HCT116 (cell line): Measurements from ENCODE around the gene OR10A4.

Experiments used
- CBX3 ChIP-seq: IDR thresholded peaks from 2 replicates; pipeline ENCODE4 v1.6.1; 2012; ENCODE audit warnings: low read depth
- ELF1 ChIP-seq: IDR thresholded peaks from 2 replicates; pipeline ENCODE4 v1.6.1; 2012; ENCODE audit warnings: low read depth, borderline replicate concordance
- EZH2 ChIP-seq: fragments of 200-600 bp; sonication (generic); IDR thresholded peaks from 2 replicates; pipeline ENCODE4 v1.6.1; 2017; ENCODE audit warnings: antibody characterized with exemption, mixed run types
- EZH2phosphoT487 ChIP-seq: fragments of 200-600 bp; IDR thresholded peaks from 2 replicates; pipeline ENCODE4 v1.6.1; 2018; ENCODE audit warnings: antibody characterized with exemption, borderline replicate concordance
- JUND ChIP-seq: IDR thresholded peaks from 2 replicates; pipeline ENCODE4 v1.6.1; 2012
- POLR2A ChIP-seq: IDR thresholded peaks from 2 replicates; pipeline ENCODE4 v1.7.0; 2011; ENCODE audit warnings: borderline replicate concordance; ENCODE audit not compliant: insufficient read depth, insufficient read length; ENCODE audit errors: extremely low read depth
- POLR2AphosphoS5 ChIP-seq: IDR thresholded peaks from 2 replicates; pipeline ENCODE4 v1.6.1; 2011; ENCODE audit warnings: mild to moderate bottlenecking, low read depth, low read length, moderate library complexity
- SIN3A ChIP-seq: IDR thresholded peaks from 2 replicates; pipeline ENCODE4 v1.6.1; 2012; ENCODE audit warnings: low read depth
- SP1 ChIP-seq: IDR thresholded peaks from 2 replicates; pipeline ENCODE4 v1.6.1; 2012; ENCODE audit warnings: low read depth
- YY1 ChIP-seq: IDR thresholded peaks from 2 replicates; pipeline ENCODE4 v1.6.1; 2011; ENCODE audit warnings: low read length, low read depth, moderate library complexity, mild to moderate bottlenecking; ENCODE audit not compliant: insufficient replicate concordance; ENCODE audit errors: extremely low read depth
- ZNF274 ChIP-seq: fragments of 200-500 bp; sonication (Bioruptor generic); IDR thresholded peaks from 2 replicates; pipeline ENCODE4 v1.6.1; 2014; ENCODE audit warnings: mild to moderate bottlenecking, low read depth, low read length, inconsistent platforms
- TF ChIP-seq, protein P1 (sequence below), 3 experiments: fragments of 200-600 bp in 1 of 3; sonication (generic) in 1 of 3; IDR thresholded peaks in 2 of 3; conservative IDR thresholded peaks in 1 of 3; 2 replicates each; pipeline ENCODE4 v1.5.1; 2012 to 2017; ENCODE audit warnings: low read depth in 2 of 3, low read length in 2 of 3, antibody characterized with exemption in 1 of 3, borderline replicate concordance in 1 of 3, control low read depth in 1 of 3, mild to moderate bottlenecking in 1 of 3, mixed read lengths in 1 of 3, mixed run types in 1 of 3, moderate library complexity in 1 of 3; ENCODE audit not compliant: insufficient read depth in 1 of 3
- TF ChIP-seq, protein P2 (sequence below): IDR thresholded peaks from 2 replicates; pipeline ENCODE4 v1.6.1; 2012
- TF ChIP-seq, protein P3 (sequence below): IDR thresholded peaks from 2 replicates; pipeline ENCODE4 v1.6.1; 2012

DNA sequence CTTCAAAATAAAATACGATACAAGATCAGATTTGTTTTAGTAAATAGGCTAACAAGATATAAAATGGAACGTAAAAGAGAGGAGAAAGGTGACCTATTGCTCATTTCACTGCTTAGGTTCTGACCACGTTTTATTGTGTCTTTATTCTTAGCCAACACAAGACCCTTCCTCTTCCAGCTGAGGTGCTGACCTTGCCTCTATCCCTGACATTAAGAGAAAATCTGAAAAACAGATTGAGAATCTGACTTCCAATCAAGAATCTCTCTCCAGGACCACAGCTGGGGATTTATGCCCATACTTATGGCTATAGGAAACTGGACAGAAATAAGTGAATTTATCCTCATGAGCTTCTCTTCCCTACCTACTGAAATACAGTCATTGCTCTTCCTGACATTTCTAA lies 31.0 kb upstream of the OR10A4 start, which contains the start of gene OR10A5:
- TF ChIP-seq, protein P1, sequence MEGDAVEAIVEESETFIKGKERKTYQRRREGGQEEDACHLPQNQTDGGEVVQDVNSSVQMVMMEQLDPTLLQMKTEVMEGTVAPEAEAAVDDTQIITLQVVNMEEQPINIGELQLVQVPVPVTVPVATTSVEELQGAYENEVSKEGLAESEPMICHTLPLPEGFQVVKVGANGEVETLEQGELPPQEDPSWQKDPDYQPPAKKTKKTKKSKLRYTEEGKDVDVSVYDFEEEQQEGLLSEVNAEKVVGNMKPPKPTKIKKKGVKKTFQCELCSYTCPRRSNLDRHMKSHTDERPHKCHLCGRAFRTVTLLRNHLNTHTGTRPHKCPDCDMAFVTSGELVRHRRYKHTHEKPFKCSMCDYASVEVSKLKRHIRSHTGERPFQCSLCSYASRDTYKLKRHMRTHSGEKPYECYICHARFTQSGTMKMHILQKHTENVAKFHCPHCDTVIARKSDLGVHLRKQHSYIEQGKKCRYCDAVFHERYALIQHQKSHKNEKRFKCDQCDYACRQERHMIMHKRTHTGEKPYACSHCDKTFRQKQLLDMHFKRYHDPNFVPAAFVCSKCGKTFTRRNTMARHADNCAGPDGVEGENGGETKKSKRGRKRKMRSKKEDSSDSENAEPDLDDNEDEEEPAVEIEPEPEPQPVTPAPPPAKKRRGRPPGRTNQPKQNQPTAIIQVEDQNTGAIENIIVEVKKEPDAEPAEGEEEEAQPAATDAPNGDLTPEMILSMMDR (IDR thresholded peaks at IDR 0.05 in 2 of 3, conservative IDR thresholded peaks at IDR 0.05 in 1 of 3; ENCODE audit: borderline replicate concordance in 1 of 3, insufficient read depth in 1 of 3, low read depth in 2 of 3, low read length in 2 of 3), result no peak
- TF ChIP-seq EZH2phosphoT487, result no peak
- no peak for TF ChIP-seq POLR2AphosphoS5
- no peak for TF ChIP-seq ZNF274
- TF ChIP-seq CBX3, result no peak
- no peak for TF ChIP-seq EZH2
- no peak for TF ChIP-seq POLR2A
- TF ChIP-seq YY1, result no peak
- no peak for TF ChIP-seq SP1
- TF ChIP-seq, protein P2, sequence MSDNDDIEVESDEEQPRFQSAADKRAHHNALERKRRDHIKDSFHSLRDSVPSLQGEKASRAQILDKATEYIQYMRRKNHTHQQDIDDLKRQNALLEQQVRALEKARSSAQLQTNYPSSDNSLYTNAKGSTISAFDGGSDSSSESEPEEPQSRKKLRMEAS, result no peak
- TF ChIP-seq, protein P3, sequence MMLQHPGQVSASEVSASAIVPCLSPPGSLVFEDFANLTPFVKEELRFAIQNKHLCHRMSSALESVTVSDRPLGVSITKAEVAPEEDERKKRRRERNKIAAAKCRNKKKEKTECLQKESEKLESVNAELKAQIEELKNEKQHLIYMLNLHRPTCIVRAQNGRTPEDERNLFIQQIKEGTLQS, result no peak
- TF ChIP-seq JUND, result no peak
- TF ChIP-seq SIN3A, result no peak
- TF ChIP-seq ELF1, result no peak
